ENCODE measurements around the gene MYBPC3.

DNA sequence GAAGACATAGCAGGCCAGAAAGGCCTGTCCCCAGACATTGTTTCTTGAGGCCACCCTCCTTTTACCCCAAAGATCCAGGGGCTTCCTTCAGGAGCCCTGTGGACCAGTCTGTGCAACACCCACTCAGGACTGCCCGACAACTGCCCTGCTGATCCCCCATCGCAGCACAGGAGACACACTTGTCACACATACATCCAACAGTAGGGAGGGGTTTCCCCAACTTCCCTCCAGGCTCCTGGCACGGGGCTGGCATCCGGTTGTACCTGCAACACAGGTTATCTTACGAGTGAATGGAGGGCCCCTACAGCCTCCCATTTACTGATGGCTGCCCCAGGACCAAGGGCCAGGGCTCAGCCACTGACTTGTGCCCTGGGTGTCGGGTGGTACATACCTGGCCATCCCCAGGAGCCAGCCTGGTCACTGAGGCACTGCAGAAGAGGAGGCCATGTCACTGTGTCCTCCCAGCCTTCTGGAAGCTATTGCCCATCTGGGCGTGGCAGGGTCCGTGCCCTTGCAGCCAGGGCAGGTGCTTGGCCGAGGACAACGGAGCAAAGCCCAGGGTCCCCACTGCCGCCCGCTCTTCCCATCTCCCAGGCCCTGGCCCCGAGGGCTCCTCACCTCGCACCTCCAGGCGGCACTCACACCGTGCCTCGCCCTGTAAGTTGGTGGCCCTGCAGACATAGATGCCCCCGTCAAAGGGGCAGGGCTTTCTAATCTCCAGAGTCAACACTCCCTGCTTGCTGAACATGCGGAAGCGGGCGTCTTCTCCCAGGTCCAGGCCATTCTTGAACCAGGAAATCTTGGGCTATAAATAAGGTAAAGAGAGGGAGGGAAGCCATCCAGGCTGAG, 20.8 kb downstream of the MYBPC3 start:
- TF ChIP-seq, protein P1, sequence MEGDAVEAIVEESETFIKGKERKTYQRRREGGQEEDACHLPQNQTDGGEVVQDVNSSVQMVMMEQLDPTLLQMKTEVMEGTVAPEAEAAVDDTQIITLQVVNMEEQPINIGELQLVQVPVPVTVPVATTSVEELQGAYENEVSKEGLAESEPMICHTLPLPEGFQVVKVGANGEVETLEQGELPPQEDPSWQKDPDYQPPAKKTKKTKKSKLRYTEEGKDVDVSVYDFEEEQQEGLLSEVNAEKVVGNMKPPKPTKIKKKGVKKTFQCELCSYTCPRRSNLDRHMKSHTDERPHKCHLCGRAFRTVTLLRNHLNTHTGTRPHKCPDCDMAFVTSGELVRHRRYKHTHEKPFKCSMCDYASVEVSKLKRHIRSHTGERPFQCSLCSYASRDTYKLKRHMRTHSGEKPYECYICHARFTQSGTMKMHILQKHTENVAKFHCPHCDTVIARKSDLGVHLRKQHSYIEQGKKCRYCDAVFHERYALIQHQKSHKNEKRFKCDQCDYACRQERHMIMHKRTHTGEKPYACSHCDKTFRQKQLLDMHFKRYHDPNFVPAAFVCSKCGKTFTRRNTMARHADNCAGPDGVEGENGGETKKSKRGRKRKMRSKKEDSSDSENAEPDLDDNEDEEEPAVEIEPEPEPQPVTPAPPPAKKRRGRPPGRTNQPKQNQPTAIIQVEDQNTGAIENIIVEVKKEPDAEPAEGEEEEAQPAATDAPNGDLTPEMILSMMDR (IDR thresholded peaks at IDR 0.05 in 2 of 3, conservative IDR thresholded peaks at IDR 0.05 in 1 of 3; ENCODE audit: control insufficient read depth in 2 of 3, extremely low read depth in 1 of 3, insufficient read depth in 1 of 3, low read depth in 3 of 3, low read length in 3 of 3) = no peak
- TF ChIP-seq NRF1 (conservative IDR thresholded peaks at IDR 0.05; ENCODE audit: low read depth, low read length) = no peak
- TF ChIP-seq, protein P2, sequence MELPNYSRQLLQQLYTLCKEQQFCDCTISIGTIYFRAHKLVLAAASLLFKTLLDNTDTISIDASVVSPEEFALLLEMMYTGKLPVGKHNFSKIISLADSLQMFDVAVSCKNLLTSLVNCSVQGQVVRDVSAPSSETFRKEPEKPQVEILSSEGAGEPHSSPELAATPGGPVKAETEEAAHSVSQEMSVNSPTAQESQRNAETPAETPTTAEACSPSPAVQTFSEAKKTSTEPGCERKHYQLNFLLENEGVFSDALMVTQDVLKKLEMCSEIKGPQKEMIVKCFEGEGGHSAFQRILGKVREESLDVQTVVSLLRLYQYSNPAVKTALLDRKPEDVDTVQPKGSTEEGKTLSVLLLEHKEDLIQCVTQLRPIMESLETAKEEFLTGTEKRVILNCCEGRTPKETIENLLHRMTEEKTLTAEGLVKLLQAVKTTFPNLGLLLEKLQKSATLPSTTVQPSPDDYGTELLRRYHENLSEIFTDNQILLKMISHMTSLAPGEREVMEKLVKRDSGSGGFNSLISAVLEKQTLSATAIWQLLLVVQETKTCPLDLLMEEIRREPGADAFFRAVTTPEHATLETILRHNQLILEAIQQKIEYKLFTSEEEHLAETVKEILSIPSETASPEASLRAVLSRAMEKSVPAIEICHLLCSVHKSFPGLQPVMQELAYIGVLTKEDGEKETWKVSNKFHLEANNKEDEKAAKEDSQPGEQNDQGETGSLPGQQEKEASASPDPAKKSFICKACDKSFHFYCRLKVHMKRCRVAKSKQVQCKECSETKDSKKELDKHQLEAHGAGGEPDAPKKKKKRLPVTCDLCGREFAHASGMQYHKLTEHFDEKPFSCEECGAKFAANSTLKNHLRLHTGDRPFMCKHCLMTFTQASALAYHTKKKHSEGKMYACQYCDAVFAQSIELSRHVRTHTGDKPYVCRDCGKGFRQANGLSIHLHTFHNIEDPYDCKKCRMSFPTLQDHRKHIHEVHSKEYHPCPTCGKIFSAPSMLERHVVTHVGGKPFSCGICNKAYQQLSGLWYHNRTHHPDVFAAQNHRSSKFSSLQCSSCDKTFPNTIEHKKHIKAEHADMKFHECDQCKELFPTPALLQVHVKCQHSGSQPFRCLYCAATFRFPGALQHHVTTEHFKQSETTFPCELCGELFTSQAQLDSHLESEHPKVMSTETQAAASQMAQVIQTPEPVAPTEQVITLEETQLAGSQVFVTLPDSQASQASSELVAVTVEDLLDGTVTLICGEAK (IDR thresholded peaks at IDR 0.05; ENCODE audit: borderline replicate concordance) = no peak

All from GM12878 (cell line).